ENCODE results near the gene CFAP99. TPM values are rescaled to one million over a fixed set of nuclear protein-coding genes. Genes with fewer than 3 reads are reported as not detected.

Gene CFAP99
- total RNA-seq, 2 donors from 2014 or later = not detected

GRCh38 chr4:2484993-2485392 lies 66.2 kb downstream of the CFAP99 start:
- peak; percentile 91 for DNase-seq (ENCODE audit: low spot score)
- intact Hi-C loops (cut with DNase I) = no loop called here

- intact Hi-C loops (cut with DNase I) = no loop called here
- no peak for DNase-seq (ENCODE audit: low spot score)
Observed at GRCh38 chr4:2485956-2486355, 67.2 kb downstream of the CFAP99 start.

- intact Hi-C loops (cut with DNase I) = no loop called here
- no peak for DNase-seq (ENCODE audit: low spot score)
Observed at GRCh38 chr4:2486981-2487380, 68.2 kb downstream of the CFAP99 start.

- intact Hi-C loops (cut with DNase I) = no loop called here
Observed at GRCh38 chr4:2487632-2488031, 68.9 kb downstream of the CFAP99 start.

GRCh38 chr4:2489081-2489805 lies 70.5 kb downstream of the CFAP99 start:
- intact Hi-C loops (cut with DNase I) = no loop called here
- DNase-seq (ENCODE audit: low spot score) = peak; percentile 62

More at GRCh38 chr4:2487632-2488031, 68.9 kb downstream of the CFAP99 start:
- peak; percentile 3 for DNase-seq (ENCODE audit: low spot score)

- peak; percentile 62 for DNase-seq (ENCODE audit: low spot score)
- intact Hi-C loops (cut with DNase I) = no loop called here
Observed at GRCh38 chr4:2489841-2490552, 71.2 kb downstream of the CFAP99 start.

GRCh38 chr4:2492970-2493369 lies 74.2 kb downstream of the CFAP99 start:
- no peak for DNase-seq (ENCODE audit: low spot score)
- intact Hi-C loops (cut with DNase I) = no loop called here

GRCh38 chr4:2494992-2495391 lies 76.2 kb downstream of the CFAP99 start:
- intact Hi-C loops (cut with DNase I) = no loop called here
- no peak for DNase-seq (ENCODE audit: low spot score)

- intact Hi-C loops (cut with DNase I) = no loop called here
Observed at GRCh38 chr4:2497324-2497723, 78.6 kb downstream of the CFAP99 start.

GRCh38 chr4:2497931-2498330 lies 79.2 kb downstream of the CFAP99 start:
- no peak for DNase-seq (ENCODE audit: low spot score)
- intact Hi-C loops (cut with DNase I) = no loop called here

More at GRCh38 chr4:2497324-2497723, 78.6 kb downstream of the CFAP99 start:
- no peak for DNase-seq (ENCODE audit: low spot score)

GRCh38 chr4:2500547-2500946 lies 81.8 kb downstream of the CFAP99 start:
- intact Hi-C loops (cut with DNase I) = no loop called here

GRCh38 chr4:2501034-2501594 lies 82.4 kb downstream of the CFAP99 start:
- intact Hi-C loops (cut with DNase I) = no loop called here
- DNase-seq (ENCODE audit: low spot score) = no peak

More at GRCh38 chr4:2500547-2500946, 81.8 kb downstream of the CFAP99 start:
- DNase-seq (ENCODE audit: low spot score) = no peak

GRCh38 chr4:2503809-2504208 lies 85.1 kb downstream of the CFAP99 start:
- intact Hi-C loops (cut with DNase I) = no loop called here
- no peak for DNase-seq (ENCODE audit: low spot score)

- no peak for DNase-seq (ENCODE audit: low spot score)
- intact Hi-C loops (cut with DNase I) = no loop called here
Observed at GRCh38 chr4:2507259-2507658, 88.5 kb downstream of the CFAP99 start.

- intact Hi-C loops (cut with DNase I) = no loop called here
- DNase-seq (ENCODE audit: low spot score) = no peak
Observed at GRCh38 chr4:2507855-2508254, 89.1 kb downstream of the CFAP99 start.

- intact Hi-C loops (cut with DNase I) = no loop called here
- DNase-seq (ENCODE audit: low spot score) = no peak
Observed at GRCh38 chr4:2510351-2511259, 91.8 kb downstream of the CFAP99 start.

- no peak for DNase-seq (ENCODE audit: low spot score)
- intact Hi-C loops (cut with DNase I) = no loop called here
Observed at GRCh38 chr4:2511645-2512131, 92.9 kb downstream of the CFAP99 start.
